Smooth muscle cell (in vitro differentiated cells): ENCODE results near the gene USP35. TPM values are rescaled to one million over a fixed set of nuclear protein-coding genes. Genes with fewer than 3 reads are reported as not detected.

Source experiments
- DNase-seq: peaks from one replicate; lab custom pipeline; 2025; ENCODE audit not compliant: unreplicated experiment; lab: John Stamatoyannopoulos, UW
- H2AFZ ChIP-seq: fragments of 200-600 bp; sonication (generic); 2 replicates; pipeline ENCODE4 v1.6.0; 2016; ENCODE audit warnings: antibody characterized with exemption, low read depth, mild to moderate bottlenecking
- H3F3A ChIP-seq: fragments of 200-600 bp; sonication (generic); 2 replicates; pipeline ENCODE4 v1.6.0; 2017; ENCODE audit warnings: antibody characterized with exemption, low read depth
- H3K27ac ChIP-seq: fragments of 200-600 bp; sonication (generic); 2 replicates; pipeline ENCODE4 v1.5.1; 2016; ENCODE audit warnings: low read depth, mild to moderate bottlenecking
- H3K27me3 ChIP-seq: fragments of 200-600 bp; sonication (generic); 2 replicates; pipeline ENCODE4 v1.6.1; 2016; ENCODE audit warnings: low read depth, mild to moderate bottlenecking
- H3K36me3 ChIP-seq: fragments of 200-600 bp; sonication (generic); 2 replicates; pipeline ENCODE4 v1.5.1; 2016; ENCODE audit warnings: low read depth
- H3K4me1 ChIP-seq: fragments of 200-600 bp; sonication (generic); 2 replicates; pipeline ENCODE4 v1.5.1; 2016; ENCODE audit warnings: low read depth
- H3K4me2 ChIP-seq: fragments of 200-600 bp; sonication (generic); 2 replicates; pipeline ENCODE4 v1.6.0; 2016; ENCODE audit warnings: mild to moderate bottlenecking
- H3K4me3 ChIP-seq: fragments of 200-600 bp; sonication (generic); 2 replicates; pipeline ENCODE4 v1.5.1; 2016; ENCODE audit warnings: mild to moderate bottlenecking
- H3K79me2 ChIP-seq: fragments of 200-600 bp; sonication (generic); 2 replicates; pipeline ENCODE4 v1.6.0; 2016; ENCODE audit warnings: low read depth, mild to moderate bottlenecking
- H3K9ac ChIP-seq: fragments of 200-600 bp; sonication (generic); 2 replicates; pipeline ENCODE4 v1.6.0; 2016; ENCODE audit warnings: low read depth
- H3K9me3 ChIP-seq: fragments of 200-600 bp; sonication (generic); replicated peaks from 2 replicates; pipeline ENCODE4 v1.5.1; 2016; ENCODE audit warnings: low read depth
- H4K20me1 ChIP-seq: fragments of 200-600 bp; sonication (generic); 2 replicates; pipeline ENCODE4 v1.6.0; 2016; ENCODE audit warnings: low read depth
- CTCF ChIP-seq: fragments of 200-600 bp; sonication (generic); IDR thresholded peaks from 2 replicates; pipeline ENCODE4 v1.5.1; 2017; ENCODE audit warnings: borderline replicate concordance, mild to moderate bottlenecking, antibody characterized with exemption; ENCODE audit not compliant: insufficient read depth, poor library complexity, severe bottlenecking
- WGBS: methylation state at CpG from one replicate; pipeline ENCODE4 v1.1.7; 2016; ENCODE audit warnings: low lambda C conversion rate; 5-methylcytosine and 5-hydroxymethylcytosine counted together
- polyA plus RNA-seq: library from polyadenylated mRNA; unstranded; fragments of >200 nt; fragmentation: Nextera tagmentation; extraction: Ambion mirVana; gene quantifications from 2 replicates; pipeline ENCODE4 v1.2.1, GENCODE V29; 2016
- total RNA-seq: library from RNA; depleted of rRNA; stranded (reverse); fragments of >200 nt; gene quantifications from 2 replicates; pipeline ENCODE4 v1.2.3, GENCODE V29; 2014

The USP35 gene
- total and polyA plus RNA-seq, 2 experiments from 2014 or later: 4.5 to 9.5 TPM

GRCh38 chr11:78140392-78141077, 48.2 kb upstream of the USP35 start:
- no peak for DNase-seq
- peak overlapping the region; percentile 89 for H3K4me3 ChIP-seq
- H3K79me2 ChIP-seq: peaks cover 20% of the 10 kb centered on the region

DNA sequence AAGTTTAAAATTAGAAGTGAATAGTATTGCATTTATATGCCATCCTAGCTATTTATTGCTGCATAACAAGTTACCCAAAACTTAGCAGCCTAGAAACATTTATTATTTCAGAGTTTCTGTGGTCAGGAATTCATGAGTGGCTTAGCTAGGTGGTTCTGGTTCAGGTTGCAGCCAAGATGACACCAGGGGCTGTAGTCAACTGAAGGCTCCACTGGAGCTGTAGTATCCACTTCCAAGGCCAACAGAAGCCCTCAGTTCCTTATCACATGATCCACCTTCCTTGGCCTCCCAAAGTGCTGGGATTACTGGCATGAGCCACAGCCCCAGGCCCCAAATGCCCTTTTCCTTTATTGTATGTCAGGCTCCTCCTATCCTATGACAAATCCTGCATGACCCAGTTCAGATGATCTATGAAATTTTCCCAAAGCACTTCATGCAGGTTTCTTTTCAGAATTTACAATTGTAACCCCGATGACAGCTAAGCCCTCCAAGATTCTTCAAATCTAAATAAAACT, 43.2 kb upstream of the USP35 start:
- H3K9ac ChIP-seq: no peak overlapping the region
- no peaks in the 10 kb centered on the region for H4K20me1 ChIP-seq
- no peaks in the 10 kb centered on the region for H3K36me3 ChIP-seq
- peaks cover 2% of the 10 kb centered on the region for H3K4me1 ChIP-seq
- no peak overlapping the region for H3K27ac ChIP-seq
- no peak overlapping the region for H3K4me3 ChIP-seq
- H2AFZ ChIP-seq: no peak overlapping the region
- H3K9me3 ChIP-seq: no peaks in the 10 kb centered on the region
- no peaks in the 10 kb centered on the region for H3K79me2 ChIP-seq
- H3K4me2 ChIP-seq: no peak overlapping the region
- no peak for TF ChIP-seq CTCF
- WGBS: 96% methylated on average over 1 of the region's 1 CpG
- no peaks in the 10 kb centered on the region for H3F3A ChIP-seq
- H3K27me3 ChIP-seq: no peaks in the 10 kb centered on the region
- DNase-seq: no peak

More at GRCh38 chr11:78140392-78141077, 48.2 kb upstream of the USP35 start:
- TF ChIP-seq CTCF: no peak
- H3K4me2 ChIP-seq: peak overlapping the region; percentile 90
- H4K20me1 ChIP-seq: no peaks in the 10 kb centered on the region
- WGBS: 42% methylated on average over 17 of the region's 17 CpGs
- no peaks in the 10 kb centered on the region for H3K27me3 ChIP-seq
- H3F3A ChIP-seq: no peaks in the 10 kb centered on the region
- H3K27ac ChIP-seq: no peak overlapping the region
- peaks cover 11% of the 10 kb centered on the region for H3K4me1 ChIP-seq
- no peaks in the 10 kb centered on the region for H3K9me3 ChIP-seq
- H2AFZ ChIP-seq: peak overlapping the region; percentile 68
- no peaks in the 10 kb centered on the region for H3K36me3 ChIP-seq
- H3K9ac ChIP-seq: peak overlapping the region; percentile 63

GRCh38 chr11:78147807-78148206, 40.9 kb upstream of the USP35 start:
- H3F3A ChIP-seq: no peaks in the 10 kb centered on the region
- no peaks in the 10 kb centered on the region for H3K27me3 ChIP-seq
- no peak for TF ChIP-seq CTCF
- no peak overlapping the region for H3K4me2 ChIP-seq
- no peak overlapping the region for H2AFZ ChIP-seq
- no peaks in the 10 kb centered on the region for H3K79me2 ChIP-seq
- H3K4me1 ChIP-seq: no peaks in the 10 kb centered on the region
- H3K27ac ChIP-seq: no peak overlapping the region
- H3K9ac ChIP-seq: no peak overlapping the region
- no peaks in the 10 kb centered on the region for H3K36me3 ChIP-seq
- H3K4me3 ChIP-seq: no peak overlapping the region
- WGBS: 82% methylated on average over 2 of the region's 2 CpGs
- H4K20me1 ChIP-seq: no peaks in the 10 kb centered on the region
- H3K9me3 ChIP-seq: no peaks in the 10 kb centered on the region
- no peak for DNase-seq

DNA sequence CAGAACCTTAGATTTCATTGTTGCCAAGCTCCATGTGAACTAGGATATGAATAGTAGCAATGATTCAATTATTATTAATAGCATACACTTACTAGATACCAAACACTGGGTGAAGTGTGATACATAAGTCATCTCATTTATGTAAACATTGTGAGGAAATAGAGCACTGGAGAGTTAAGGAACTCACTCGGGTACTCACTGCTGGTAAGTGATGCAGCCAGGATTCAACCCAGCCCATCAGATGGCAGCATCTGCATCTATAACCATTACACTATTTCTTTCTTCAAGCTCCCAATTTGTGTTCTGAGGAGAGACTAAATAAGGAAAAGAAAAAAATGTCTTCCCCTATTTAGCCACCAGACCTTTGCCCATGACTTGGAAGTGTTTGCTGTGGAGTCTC, 39.1 kb upstream of the USP35 start:
- no peaks in the 10 kb centered on the region for H3K9me3 ChIP-seq
- H3K27me3 ChIP-seq: no peaks in the 10 kb centered on the region
- peak; percentile 13 for TF ChIP-seq CTCF
- H2AFZ ChIP-seq: no peak overlapping the region
- H3K36me3 ChIP-seq: no peaks in the 10 kb centered on the region
- H4K20me1 ChIP-seq: no peaks in the 10 kb centered on the region
- no peaks in the 10 kb centered on the region for H3K79me2 ChIP-seq
- H3K4me1 ChIP-seq: no peaks in the 10 kb centered on the region
- no peak overlapping the region for H3K4me2 ChIP-seq
- no peak for DNase-seq
- no peak overlapping the region for H3K9ac ChIP-seq
- no peak overlapping the region for H3K27ac ChIP-seq
- H3F3A ChIP-seq: no peaks in the 10 kb centered on the region
- WGBS: 38% methylated on average over 1 of the region's 1 CpG
- no peak overlapping the region for H3K4me3 ChIP-seq
